GM13976 (cell line): Measurements from ENCODE around the gene YWHAG.
"Not testable (repeated sequence)": the region's sequence is repeated elsewhere in the genome, so short reads cannot be mapped to it uniquely, and the experiment has no call there.

ENCODE experiments used
- DNase-seq: peaks from one replicate; pipeline ENCODE4 v3.0.0; 2012; ENCODE audit warnings: low spot score
- CTCF ChIP-seq: IDR thresholded peaks from 2 replicates; pipeline ENCODE4 v1.5.1; 2012; ENCODE audit warnings: borderline replicate concordance, mild to moderate bottlenecking; ENCODE audit not compliant: insufficient read depth; ENCODE audit errors: extremely low read depth, missing control alignments, control extremely low read depth
- in situ Hi-C: fragments of 300-500 bp; cut with MboI; formaldehyde crosslinking; loops from one replicate; pipeline ENCODE4 v1.12.0; 2022; ENCODE audit warnings: low sequenced_read_pairs, mixed read lengths, inconsistent platforms; ENCODE audit not compliant: unreplicated experiment

The YWHAG gene

GRCh38 chr7:76342222-76342621 is 16.6 kb downstream of the YWHAG start:
- TF ChIP-seq CTCF, result no peak
- no peak for DNase-seq
- in situ Hi-C loops, result no loop called here

- in situ Hi-C loops, result no loop called here
- DNase-seq, result no peak
- TF ChIP-seq CTCF, result no peak
Observed at GRCh38 chr7:76340617-76341131, 18.1 kb downstream of the YWHAG start.

GRCh38 chr7:76338298-76339084 is 20.3 kb downstream of the YWHAG start:
- no peak for DNase-seq
- no peak for TF ChIP-seq CTCF
- in situ Hi-C loops, result no loop called here

- no peak for TF ChIP-seq CTCF
- in situ Hi-C loops, result no loop called here
- DNase-seq, result no peak
Observed at GRCh38 chr7:76337147-76337546, 21.6 kb downstream of the YWHAG start.

- DNase-seq, result no peak
- no peak for TF ChIP-seq CTCF
- in situ Hi-C loops, result no loop called here
Observed at GRCh38 chr7:76336094-76336493, 22.7 kb downstream of the YWHAG start.

DNA sequence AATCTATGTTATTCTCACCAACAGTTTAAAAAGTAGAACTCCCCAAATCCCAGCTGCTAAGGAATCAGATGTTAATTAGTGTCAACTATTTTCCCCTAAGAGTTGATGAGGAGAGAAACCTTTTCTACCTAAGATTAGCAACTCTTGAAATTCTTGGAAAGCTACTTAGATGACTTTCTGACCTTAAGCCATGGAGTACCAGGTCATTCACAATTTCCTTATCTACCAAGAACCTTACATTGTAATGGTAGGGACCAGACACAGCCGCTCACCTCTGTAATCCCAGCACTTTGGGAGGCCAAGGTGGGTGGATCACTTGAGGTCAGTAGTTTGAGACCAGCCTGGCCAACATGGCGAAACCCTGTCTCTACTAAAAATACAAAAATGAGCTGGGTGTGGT is 23.4 kb downstream of the YWHAG start:
- not testable (repeated sequence) for DNase-seq

GRCh38 chr7:76334320-76334967 is 24.3 kb downstream of the YWHAG start:
- TF ChIP-seq CTCF, result no peak
- DNase-seq, result no peak
- in situ Hi-C loops, result no loop called here

More for the DNA sequence above, 23.4 kb downstream of the YWHAG start:
- in situ Hi-C loops, result not testable (repeated sequence)
